Superior temporal gyrus (tissue), 1 donor: Measurements from ENCODE around the gene SNTG2.

ENCODE experiments used
- DNase-seq: peaks from one replicate; pipeline ENCODE4 v3.0.0-alpha.2; 2016; ENCODE audit errors: extremely low spot score

Gene SNTG2

GRCh38 chr2:1237783-1238182, 287.1 kb downstream of the SNTG2 start:
- DNase-seq = no peak

- DNase-seq = no peak
These were observed 288.0 kb downstream of the SNTG2 start for GRCh38 chr2:1238598-1239138.

- DNase-seq = no peak
These were observed 294.5 kb downstream of the SNTG2 start for GRCh38 chr2:1245193-1245592.

- no peak for DNase-seq
These were observed 295.6 kb downstream of the SNTG2 start for GRCh38 chr2:1246239-1246638.

GRCh38 chr2:1246991-1247390, 296.3 kb downstream of the SNTG2 start:
- no peak for DNase-seq

GRCh38 chr2:1248187-1248586, 297.5 kb downstream of the SNTG2 start:
- DNase-seq = no peak

GRCh38 chr2:1249897-1250687, 299.4 kb downstream of the SNTG2 start:
- DNase-seq = no peak

GRCh38 chr2:1251520-1251919, 300.9 kb downstream of the SNTG2 start:
- DNase-seq = no peak

GRCh38 chr2:1253629-1254028, 303.0 kb downstream of the SNTG2 start:
- DNase-seq = no peak

- DNase-seq = no peak
These were observed 304.2 kb downstream of the SNTG2 start for GRCh38 chr2:1254662-1255343.

- DNase-seq = no peak
These were observed 306.1 kb downstream of the SNTG2 start for GRCh38 chr2:1256632-1257324.

GRCh38 chr2:1257334-1257733, 306.7 kb downstream of the SNTG2 start:
- no peak for DNase-seq

GRCh38 chr2:1259746-1260145, 309.1 kb downstream of the SNTG2 start:
- DNase-seq = no peak

GRCh38 chr2:1262609-1263008, 312.0 kb downstream of the SNTG2 start:
- DNase-seq = no peak

- no peak for DNase-seq
These were observed 314.8 kb downstream of the SNTG2 start for GRCh38 chr2:1265454-1265853.

GRCh38 chr2:1266351-1266750, 315.7 kb downstream of the SNTG2 start:
- DNase-seq = no peak

- no peak for DNase-seq
These were observed 317.4 kb downstream of the SNTG2 start for GRCh38 chr2:1268034-1268433.

GRCh38 chr2:1269812-1270211, 319.2 kb downstream of the SNTG2 start:
- DNase-seq = no peak

GRCh38 chr2:1272835-1273234, 322.2 kb downstream of the SNTG2 start:
- no peak for DNase-seq

GRCh38 chr2:1277634-1278033, 327.0 kb downstream of the SNTG2 start:
- DNase-seq = no peak

GRCh38 chr2:1278125-1278524, 327.5 kb downstream of the SNTG2 start:
- no peak for DNase-seq

- no peak for DNase-seq
These were observed 328.2 kb downstream of the SNTG2 start for GRCh38 chr2:1278861-1279260.

- DNase-seq = no peak
These were observed 331.9 kb downstream of the SNTG2 start for GRCh38 chr2:1282552-1282951.
